Stimulated activated CD8-positive, alpha-beta memory T cell treated with anti-CD3 and anti-CD28 coated beads, Interleukin-4, amount 100 ng/mL, for 24 hours (primary cell): ENCODE results near the gene COL8A2.
"Not testable (repeated sequence)": the region's sequence is repeated elsewhere in the genome, so short reads cannot be mapped to it uniquely, and the experiment has no call there.

Experiments
- DNase-seq: peaks from one replicate; pipeline ENCODE4 v3.0.0-alpha.2; 2020; ENCODE audit warnings: low read depth

Gene COL8A2

DNA sequence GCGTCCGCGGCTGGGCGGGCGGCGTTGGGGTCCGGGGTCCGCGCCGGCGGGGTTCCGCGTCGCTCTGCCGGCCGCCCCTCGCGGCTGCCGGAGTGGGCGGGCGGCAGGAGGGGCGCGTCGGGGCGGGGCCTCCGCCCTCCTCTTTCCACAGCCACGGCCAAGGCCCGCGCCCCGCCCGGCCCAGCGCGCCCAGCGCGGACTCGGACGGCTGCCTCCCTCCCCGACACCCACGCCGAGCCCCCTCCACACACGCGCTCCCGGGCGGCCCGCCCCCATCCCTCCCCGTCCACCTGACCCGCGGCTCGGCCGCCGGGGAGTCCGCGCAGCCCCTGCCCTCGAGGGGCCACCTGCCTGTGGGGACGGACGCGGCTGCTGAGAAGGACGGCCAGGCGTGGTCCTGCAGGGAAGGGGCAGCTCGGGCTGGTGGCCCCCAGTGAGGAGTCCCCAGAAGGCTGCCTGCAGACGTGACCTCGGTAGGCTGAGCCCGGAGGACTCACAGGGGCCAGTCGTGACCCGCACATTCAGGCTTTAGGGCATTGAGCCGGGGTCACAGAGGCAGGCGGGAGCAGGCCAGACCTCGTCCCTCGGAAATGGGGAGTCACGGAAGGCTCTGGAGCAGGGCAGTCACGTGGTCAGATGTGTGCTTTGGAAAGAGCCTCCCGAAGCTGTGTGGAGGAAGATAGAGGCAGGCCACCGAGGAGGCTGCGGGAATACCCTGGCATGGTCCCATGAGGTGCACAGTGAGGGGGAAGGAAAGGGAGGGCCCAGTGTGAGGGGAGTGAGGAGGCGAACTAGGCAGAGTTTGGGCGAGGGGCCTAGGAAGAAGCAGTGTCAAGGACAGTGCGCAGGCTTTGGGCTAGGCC lies at the start of gene COL8A2:
COL8A2 (minus strand) TSS at position 94 of the 863 bp plus-strand sequence. CDS start 24,980 bp downstream, outside the sequence.
- no peak for DNase-seq

DNA sequence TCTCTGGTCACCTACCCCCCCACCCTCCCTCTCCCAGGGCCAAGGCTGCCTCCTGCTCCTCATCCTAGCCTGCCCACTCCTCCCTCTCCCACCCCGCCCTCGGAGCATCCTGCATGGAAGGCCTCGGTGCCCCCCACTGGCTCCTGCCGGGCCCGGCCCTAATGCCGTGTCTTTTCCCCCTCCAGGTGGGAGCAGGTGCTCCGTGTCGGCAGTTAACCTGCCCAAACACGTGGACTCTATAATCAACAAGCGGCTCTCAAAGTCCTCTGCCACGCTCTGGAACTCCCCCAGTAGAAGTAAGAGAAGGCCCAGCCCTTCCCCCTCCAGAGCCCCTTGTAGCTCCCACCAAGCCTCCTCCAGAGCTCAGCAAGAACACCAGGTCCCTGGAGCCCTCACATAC lies 49.7 kb upstream of the COL8A2 start:
- DNase-seq: no peak

DNA sequence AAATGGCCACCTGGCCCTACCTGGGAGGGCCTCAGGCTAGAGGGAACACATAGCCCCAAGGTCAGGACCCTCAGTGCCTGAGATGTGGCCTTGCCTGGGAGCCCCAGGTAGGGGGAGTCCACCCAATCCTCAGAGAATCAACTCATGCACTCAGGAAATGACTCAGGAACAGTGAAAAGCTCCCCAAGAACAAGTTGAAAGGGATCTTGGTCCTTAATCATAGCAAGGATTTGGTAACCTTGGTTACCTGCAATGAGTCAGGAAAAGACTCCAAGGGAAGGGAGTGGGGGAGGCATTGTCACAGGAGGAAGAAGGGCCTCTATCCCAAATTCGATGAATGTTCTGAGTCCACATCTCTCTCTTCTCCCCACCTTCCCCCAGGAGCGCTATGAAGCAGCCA lies 48.0 kb upstream of the COL8A2 start:
- no peak for DNase-seq

DNA sequence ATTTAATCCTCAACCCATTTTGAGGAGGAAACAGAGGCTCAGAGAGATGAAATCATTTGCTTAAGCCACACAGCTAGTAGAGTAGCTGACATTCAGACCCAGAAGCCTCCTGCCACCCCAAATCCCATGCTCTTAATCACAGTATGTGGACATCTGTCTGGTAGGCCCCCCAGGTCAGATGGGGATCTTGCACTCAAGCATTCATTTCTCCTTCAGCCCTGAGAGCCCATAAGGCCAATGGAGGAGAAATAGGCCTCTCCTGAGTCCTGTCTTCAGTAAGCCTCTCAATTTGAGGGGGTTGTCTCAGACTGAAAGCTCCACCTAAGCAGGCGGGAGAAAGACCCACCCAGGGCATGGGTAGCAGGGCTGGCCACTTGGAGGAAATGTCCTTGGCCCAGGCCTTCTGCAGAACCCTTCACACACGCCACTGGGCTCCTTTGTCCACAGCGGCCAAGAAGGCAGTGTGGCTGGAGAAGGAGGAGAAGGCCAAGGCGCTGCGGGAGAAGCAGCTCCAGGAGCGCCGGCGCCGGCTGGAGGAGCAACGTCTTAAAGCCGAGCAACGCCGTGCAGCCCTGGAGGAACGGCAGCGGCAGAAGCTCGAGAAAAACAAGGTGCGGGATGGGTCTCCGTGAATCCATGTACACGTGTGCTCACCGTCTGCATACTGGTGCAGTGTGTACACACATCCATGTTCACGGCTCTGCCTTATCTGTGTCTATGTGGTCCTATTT lies 47.2 kb upstream of the COL8A2 start:
- DNase-seq: no peak

DNA sequence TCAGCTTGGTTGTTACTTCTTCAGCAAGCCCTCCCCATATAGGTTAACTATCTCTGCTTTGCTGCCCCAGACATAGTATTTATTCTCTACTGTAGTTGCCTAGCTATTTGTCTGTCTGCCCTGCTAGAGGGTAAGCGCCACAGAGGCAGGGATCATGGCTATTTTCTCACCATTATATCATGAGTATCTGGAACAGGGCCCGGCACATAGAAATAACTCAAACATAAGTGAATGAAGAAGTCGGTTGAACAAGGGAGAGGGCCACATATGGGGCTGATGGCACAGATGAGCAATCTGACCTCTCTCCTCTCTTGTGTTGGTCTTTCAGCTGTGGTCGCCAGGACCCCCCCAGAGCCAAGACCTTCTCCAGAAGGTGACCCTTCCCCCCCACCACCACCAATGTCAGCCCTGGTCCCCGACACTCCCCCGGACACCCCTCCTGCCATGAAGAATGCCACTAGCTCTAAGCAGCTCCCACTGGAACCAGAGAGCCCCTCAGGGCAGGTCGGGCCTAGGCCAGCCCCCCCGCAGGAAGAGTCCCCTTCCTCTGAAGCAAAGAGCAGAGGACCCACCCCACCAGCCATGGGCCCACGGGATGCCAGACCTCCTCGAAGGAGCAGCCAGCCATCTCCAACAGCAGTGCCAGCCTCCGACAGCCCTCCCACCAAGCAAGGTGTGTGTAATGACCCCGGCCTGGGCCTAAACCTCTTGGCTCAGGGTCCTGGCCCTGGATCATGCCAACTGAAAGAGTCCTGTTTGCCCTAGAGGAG lies 45.8 kb upstream of the COL8A2 start:
- DNase-seq: no peak

DNA sequence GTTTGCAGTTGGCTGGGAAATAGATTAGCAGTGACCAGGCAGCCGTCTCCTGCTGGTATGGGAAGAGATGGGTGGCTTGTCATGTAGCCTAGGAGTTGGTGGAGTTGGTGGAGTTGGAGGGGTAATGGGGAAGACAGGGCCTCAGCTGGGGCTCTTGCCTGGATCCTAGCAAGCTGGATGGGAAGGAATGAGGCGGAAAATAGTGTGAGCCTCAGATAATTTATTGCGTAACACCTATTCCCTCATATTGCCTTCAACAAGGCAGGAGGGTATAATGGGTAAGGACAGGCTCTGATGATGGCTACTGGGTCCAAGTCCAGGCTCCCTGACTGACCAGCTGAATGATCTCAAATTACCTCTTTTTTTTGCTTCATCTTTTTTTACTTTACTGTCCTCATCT lies 43.5 kb upstream of the COL8A2 start:
- no peak for DNase-seq

DNA sequence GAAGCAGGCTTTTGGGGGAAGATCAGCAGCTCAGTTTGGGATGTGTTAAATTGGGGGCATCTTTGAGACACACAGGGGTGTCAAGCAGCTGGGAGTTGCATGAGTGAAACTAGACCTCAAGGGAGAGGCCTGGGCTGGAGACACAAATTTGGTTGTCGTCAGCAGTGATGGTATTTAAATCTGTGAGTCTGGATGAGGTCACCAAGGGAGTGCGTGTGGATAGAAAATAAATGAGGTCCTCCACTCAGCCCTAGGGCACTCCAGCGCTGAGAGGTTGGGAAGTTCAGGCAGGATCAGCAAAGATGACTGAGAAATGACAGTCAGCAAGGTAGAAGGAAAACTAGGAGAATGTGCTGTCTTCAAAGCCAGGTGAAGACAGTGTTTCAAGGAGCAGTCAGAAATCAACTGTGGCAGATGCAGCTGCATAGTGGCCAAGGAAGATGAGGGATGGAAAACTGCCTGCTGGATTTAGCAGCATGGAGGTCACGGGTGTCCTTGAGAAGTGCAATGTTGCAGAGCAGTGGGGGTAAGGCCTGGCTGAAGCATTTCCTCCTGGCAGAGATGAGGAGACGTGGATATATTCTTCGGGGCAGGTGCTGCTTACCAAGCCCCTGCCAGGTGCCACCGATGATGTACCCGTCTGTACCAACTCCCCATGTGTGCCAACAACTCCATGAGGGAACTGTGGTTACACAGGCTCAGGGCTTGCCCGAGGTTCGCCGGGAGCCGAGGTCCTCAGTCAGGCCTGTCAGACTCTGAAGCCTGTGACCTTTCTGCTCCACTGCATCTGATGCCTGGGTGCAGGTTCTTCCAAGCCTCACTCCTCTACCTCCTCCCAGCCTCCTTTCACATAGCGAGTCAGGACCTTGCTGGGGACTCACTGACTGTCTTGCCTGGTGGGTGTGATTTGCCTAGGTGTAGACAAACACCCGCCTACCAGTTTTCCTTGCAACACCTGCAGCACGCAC lies 42.2 kb upstream of the COL8A2 start:
- no peak for DNase-seq

DNA sequence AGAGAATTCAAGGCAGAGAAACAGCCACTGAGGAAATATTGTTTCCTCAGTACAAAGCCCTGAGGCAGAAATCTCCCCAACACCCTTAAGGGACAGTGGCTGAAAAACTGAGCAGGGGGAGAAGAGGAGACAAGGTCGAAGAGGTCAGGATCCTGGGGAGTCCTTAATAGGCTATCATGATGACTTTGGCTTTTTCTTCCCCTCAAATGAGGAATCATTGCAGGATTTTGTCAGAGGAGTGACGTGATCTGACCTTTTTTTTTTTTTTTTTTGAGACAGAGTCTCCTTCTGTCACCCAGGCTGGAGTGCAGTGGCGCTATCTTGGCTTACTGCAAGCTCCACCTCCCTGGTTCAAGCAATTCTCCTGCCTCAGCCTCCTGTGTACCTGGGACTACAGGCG lies 41.1 kb upstream of the COL8A2 start:
- no peak for DNase-seq

DNA sequence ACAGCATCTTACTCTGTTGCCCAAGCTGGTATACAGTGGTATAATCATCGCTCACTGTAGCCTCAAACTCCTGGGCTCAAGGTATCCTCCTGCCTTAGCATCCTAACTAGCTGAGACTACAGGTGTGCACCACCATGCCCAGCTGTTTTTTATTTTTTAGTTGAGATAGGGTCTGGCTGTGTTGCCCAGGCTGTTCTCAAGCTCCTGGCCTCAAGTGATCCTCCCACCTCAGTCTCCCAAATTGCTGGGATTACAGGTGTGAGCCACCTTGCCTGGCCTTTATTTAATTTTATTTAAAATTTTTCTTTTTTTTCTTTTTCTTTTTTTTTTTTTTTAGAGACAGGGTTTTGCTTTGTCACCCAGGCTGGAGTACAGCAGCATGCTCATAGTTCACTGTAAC lies 40.1 kb upstream of the COL8A2 start:
- no peak for DNase-seq

DNA sequence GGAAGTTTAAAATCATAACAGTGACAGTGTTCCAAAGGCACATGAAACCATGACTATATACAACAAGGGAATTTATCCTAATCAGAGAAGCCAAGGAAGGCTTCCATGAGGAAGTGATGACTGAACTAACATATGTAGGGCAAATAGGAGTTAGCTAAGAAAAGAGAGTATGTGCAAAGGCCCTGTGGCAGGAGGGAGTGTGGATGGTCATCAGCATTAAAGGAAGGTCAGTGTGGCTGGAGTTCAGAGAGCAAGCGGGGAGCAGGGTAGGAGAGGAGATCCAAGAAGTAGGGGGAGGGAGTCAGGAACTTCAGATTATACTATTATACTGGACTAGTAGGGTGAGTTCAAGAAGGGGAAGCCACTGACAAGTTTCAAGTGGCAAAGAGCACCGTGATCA lies 39.3 kb upstream of the COL8A2 start:
- no peak for DNase-seq

DNA sequence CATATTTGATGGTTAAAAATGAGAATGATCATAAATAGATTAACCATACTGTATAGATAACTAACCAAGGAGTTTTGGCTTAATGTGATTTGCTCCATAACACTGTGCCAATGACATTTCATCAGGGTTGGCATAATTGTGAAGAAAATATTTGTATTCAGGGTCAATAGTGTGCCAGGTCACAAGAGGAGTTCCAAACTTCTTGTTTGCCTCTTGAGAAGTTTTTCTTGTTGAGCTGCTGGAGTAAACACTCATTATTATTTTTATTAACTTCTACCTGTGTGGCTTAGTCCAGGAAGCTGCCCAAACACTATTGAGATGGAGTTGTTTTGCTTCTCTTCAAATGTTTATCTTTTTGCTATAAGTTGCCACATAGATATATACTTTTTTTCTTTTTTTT lies 38.4 kb upstream of the COL8A2 start:
- DNase-seq: no peak

DNA sequence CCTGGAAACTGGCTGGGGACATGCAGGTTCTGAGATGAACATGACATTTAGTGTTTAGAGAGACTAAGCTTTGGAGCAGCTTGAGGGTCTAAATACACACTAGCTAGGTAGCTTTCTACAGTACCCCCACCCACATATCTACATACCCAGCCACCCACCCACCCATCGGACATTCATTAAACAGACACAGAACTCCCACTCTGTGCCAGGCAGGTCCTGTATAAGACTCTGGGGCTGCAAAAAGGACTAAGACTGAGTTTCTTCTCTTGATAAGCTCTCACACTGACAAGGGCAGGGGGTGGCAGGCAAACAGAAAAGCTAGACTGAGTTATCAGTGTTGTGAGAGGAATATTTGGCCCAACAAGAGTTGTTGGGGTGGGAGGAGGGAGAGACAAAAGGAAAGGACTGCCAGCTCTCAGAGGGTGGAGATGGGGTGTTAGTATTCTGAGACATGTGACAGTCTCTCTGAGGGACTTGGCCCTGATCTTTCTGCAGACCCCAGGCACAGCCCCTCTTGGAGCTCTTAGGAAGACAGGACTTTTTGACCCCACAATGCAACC lies 37.7 kb upstream of the COL8A2 start:
- DNase-seq: no peak

DNA sequence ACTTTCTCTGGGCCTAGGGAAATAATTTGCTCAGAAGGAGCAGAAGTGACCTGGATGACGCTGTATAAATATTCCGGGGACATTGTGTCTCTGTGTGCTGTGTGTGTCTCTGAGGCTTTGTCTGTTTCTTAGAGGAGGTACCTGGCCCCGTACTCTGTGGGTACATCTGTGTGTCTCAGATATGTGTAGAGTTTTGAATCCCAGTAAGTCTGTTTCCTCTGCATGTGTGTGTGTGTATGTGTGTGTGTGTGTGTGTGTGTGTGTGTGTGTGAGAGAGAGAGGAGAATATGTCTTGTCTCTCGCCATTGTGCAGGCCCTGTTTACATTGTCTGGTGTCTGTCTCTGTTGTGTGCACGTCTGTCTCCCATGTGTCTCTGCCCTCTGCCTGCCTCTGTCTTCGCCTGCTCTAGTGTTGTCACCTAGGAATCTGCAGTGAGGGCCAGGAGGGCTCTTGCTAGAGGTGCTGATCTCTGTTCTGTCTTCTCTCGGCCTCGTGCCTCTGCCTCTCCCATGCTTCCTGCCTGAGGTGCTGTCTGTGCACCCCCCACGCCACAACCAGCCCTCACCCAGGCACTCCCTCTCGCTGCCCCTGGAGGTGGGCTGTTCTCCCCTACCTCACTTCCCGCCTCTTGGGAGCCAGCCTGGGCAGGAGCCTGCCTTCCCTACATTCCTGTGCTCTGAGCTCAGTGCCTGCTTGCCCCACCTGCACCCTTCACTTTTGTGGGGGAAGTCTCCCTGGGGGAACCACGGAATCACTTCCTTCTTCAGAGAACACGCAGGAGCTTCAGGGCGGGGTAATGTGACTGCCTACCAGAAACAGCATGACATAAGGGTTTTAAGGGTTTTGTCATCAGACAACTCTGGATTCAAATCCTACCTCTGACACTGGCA lies 36.9 kb upstream of the COL8A2 start:
- peak; percentile 25 for DNase-seq

DNA sequence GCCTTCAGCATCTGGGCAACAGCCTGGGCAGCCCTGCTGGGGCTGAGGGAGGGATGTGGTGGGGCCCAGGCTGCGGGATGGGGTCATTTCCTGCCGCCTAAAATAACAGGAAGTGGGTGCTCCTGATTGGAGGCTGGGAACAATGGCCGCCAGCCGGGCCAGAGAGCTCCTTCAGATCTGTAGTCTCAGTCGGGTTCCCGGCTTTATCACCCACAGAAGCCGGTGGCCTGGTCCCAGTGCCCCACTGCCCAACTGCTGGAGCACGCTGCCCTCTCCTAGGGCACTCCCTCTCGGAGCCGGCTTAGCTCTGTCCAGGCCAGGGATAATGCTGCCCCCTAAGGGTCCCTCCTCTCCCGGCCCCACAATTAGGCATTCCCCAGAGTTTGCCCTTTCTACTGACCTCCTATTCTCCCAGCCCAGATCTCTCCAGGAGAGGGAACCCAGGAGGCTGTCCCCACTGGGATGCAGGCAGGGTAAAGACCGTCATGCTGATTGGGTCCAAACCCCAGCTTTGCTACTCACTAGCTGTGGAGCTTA lies 36.0 kb upstream of the COL8A2 start:
- DNase-seq: peak; percentile 48

DNA sequence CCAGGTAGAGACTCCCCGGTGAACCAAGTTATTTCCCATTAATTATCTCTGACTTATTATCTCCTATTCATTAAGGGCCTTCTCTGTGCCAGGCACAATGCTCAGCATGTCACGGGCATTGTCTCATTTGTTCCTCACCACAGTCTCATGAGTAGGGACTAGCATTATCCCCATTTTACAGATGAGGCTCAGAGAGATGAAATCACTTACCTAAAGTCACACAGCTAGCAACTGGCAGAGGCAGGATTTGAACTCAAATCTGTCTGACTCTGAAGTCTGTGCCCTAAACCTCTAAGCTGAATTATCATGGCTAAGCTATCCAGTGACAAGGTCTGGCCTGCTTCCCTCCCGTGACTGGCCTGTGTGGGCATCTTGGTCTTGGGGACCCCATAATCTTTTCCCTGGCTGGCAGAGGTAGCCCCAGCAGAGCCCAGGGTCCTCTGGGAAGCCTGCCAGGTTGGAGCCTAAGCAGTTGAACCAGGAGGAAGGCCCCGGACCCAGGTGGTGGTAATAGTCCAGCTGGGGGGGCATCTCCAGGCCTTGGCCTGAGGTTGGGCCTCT lies 35.4 kb upstream of the COL8A2 start:
- no peak for DNase-seq

DNA sequence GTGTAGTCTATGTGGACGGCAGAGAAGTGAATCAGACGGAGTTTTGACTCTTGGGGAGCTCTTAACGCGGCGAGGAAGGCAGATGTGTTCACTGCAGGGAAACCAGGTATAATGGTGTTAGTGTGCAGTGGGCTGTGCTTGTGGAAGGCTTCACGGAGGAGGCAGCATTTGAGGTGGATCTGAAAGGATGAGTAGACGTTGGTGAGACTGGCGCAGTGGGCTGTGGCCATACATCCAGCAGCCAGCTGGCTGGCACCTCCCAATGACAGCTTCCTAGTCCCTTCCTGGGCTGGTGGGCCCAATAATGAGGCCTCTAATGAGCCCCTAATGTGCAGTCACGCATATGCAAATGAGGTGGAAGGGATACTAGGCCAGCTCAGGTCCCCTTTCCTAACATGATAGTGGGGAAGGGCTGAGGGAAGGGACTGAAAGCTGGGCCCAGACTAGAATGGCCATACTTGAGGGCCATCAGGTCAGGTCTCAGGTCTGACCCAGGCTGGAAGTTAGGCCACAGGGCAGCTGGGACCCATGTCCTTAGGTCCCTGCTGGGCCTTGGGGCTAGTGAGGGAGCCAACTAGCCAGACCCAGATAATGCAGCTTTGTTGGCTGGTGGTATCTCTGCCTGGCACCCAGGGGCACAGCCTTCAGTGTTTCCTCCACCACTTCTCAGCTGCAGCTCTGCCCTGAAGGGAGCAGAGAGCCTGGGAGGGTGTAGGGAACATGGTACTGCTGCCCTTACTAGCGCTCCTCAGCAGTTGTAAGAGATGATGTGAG lies 34.8 kb upstream of the COL8A2 start:
- no peak for DNase-seq

DNA sequence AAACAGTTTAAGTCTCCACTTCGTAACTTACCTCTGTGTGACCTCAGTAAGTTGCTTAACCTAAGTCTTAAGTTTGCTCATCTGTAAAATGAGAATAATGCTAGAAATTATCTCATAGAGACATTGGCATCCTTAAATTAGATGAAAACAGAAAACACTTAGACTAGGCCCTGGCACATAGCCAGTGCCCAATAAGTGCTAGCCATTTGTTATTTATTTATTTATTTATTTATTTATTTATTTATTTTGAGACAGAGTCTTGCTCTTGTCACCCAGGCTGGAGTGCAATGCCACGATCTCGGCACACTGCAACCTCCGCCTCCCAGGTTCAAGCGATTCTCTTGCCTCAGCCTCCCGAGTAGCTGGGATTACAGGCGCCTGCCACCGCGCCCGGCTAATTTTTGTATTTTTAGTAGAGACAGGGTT lies 33.8 kb upstream of the COL8A2 start:
- DNase-seq: not testable (repeated sequence)

DNA sequence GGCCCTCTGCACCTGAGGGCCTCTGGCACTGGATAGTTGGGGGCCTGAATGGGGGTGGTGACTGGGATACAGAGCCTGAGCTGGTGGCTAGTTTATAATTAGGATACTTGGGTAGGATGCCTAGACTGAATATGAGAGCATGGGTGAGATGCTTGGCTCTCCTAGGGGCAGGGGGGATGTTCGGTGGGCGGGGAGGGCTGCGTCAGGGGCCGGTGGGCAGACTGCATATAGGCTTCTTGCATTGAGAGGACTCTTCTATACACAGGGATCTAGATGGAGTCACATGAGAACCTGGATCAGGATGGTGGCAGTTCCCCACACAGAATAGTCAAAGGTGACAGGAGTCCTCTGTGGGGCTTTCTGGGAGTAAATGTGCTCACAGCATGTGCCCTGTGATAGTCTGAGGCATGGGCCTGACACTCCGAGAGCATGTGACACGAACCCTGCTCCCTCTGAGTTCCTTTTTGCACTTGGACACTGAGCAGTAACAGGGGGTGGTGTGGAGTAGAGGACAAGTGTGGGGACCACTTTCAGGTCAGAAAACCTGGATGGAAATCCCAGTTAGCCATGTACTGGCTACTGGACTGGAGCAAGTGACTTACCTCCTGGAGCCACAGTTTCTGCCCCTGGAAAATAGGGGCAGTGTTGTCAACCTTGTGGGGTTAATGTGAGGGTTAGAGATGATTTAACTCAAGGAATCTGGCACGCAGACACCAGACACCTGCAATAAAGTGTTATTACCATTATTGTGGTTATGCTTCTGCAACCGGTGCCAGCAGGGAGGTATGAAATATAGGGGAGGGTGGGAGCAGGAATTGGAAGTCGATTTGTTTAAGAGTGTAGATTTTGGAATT lies 33.2 kb upstream of the COL8A2 start:
- no peak for DNase-seq
